Astrocyte of the hippocampus (primary cell): ENCODE data around the gene GPC4.

ENCODE experiments used
- DNase-seq: peaks from one replicate; pipeline ENCODE4 v3.0.0; 2011; ENCODE audit warnings: low read depth, low spot score

The GPC4 gene

GRCh38 chrX:133412246-133412645, 3.0 kb downstream of the GPC4 start:
- DNase-seq, result peak; percentile 86

- no peak for DNase-seq
Measured at GRCh38 chrX:133410550-133410949, 4.7 kb downstream of the GPC4 start.

GRCh38 chrX:133405498-133406185, 9.6 kb downstream of the GPC4 start:
- no peak for DNase-seq

GRCh38 chrX:133403984-133404383, 11.3 kb downstream of the GPC4 start:
- no peak for DNase-seq

- no peak for DNase-seq
Measured at GRCh38 chrX:133402830-133403625, 12.3 kb downstream of the GPC4 start.

GRCh38 chrX:133402042-133402453, 13.2 kb downstream of the GPC4 start:
- peak; percentile 88 for DNase-seq

GRCh38 chrX:133401536-133401935, 13.8 kb downstream of the GPC4 start:
- peak; percentile 62 for DNase-seq

- DNase-seq, result no peak
Measured at GRCh38 chrX:133399411-133399810, 15.9 kb downstream of the GPC4 start.

GRCh38 chrX:133394765-133395164, 20.5 kb downstream of the GPC4 start:
- DNase-seq, result no peak

GRCh38 chrX:133392671-133393070, 22.6 kb downstream of the GPC4 start:
- DNase-seq, result no peak

GRCh38 chrX:133391111-133391510, 24.2 kb downstream of the GPC4 start:
- no peak for DNase-seq

- no peak for DNase-seq
Measured at GRCh38 chrX:133390676-133391075, 24.6 kb downstream of the GPC4 start.

GRCh38 chrX:133389975-133390374, 25.3 kb downstream of the GPC4 start:
- DNase-seq, result no peak

GRCh38 chrX:133384454-133384853, 30.8 kb downstream of the GPC4 start:
- no peak for DNase-seq

- DNase-seq, result no peak
Measured at GRCh38 chrX:133380711-133381619, 34.3 kb downstream of the GPC4 start.

GRCh38 chrX:133376422-133376821, 38.9 kb downstream of the GPC4 start:
- DNase-seq, result no peak

GRCh38 chrX:133375615-133376340, 39.5 kb downstream of the GPC4 start:
- DNase-seq, result peak; percentile 38

- no peak for DNase-seq
Measured at GRCh38 chrX:133374874-133375387, 40.4 kb downstream of the GPC4 start.

GRCh38 chrX:133373386-133374079, 41.8 kb downstream of the GPC4 start:
- DNase-seq, result no peak

- DNase-seq, result no peak
Measured at GRCh38 chrX:133370696-133371275, 44.5 kb downstream of the GPC4 start.
